Epithelial cell of proximal tubule (primary cell): ENCODE results near the gene BBIP1. TPM values are rescaled to one million over a fixed set of nuclear protein-coding genes. Genes with fewer than 3 reads are reported as not detected.

ENCODE experiments used
- DNase-seq: peaks from one replicate; pipeline ENCODE4 v3.0.0-alpha.2; 2011; ENCODE audit warnings: low read depth
- H3K4me3 ChIP-seq: 2 replicates; pipeline ENCODE4 v1.5.1; 2011; ENCODE audit warnings: low read depth, mild to moderate bottlenecking, low read length
- total RNA-seq: library from RNA; depleted of rRNA; stranded (reverse); fragments of >200 nt; gene quantifications from 2 replicates; pipeline ENCODE4 v1.2.3, GENCODE V29; 2015
- TF ChIP-seq, protein P1 (sequence below): conservative IDR thresholded peaks from 2 replicates; pipeline ENCODE4 v1.5.1; 2012; ENCODE audit warnings: low read depth, mild to moderate bottlenecking, low read length

The BBIP1 gene
- total RNA-seq, 1 donor from 2014 or later: 27.0 TPM

DNA sequence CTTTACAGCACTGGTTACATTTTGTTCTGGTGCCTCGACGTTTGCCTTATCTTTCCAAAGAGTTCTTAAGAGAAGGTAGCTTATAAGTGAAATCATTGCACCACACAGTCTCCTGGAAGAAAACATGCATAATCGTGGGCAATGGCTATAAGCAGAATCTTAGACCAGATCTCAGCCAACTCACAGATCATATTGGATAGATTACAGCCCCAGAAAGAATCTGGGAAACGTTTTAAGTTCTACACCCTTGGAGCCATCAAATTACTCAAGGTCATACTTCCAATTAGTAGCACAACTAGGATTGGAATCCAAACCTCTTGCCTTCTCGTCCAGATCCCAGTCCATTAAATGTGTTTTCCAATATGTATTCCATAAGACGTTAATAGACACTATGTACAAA lies 56.0 kb downstream of the BBIP1 start:
- no peak for DNase-seq
- TF ChIP-seq, protein P1, sequence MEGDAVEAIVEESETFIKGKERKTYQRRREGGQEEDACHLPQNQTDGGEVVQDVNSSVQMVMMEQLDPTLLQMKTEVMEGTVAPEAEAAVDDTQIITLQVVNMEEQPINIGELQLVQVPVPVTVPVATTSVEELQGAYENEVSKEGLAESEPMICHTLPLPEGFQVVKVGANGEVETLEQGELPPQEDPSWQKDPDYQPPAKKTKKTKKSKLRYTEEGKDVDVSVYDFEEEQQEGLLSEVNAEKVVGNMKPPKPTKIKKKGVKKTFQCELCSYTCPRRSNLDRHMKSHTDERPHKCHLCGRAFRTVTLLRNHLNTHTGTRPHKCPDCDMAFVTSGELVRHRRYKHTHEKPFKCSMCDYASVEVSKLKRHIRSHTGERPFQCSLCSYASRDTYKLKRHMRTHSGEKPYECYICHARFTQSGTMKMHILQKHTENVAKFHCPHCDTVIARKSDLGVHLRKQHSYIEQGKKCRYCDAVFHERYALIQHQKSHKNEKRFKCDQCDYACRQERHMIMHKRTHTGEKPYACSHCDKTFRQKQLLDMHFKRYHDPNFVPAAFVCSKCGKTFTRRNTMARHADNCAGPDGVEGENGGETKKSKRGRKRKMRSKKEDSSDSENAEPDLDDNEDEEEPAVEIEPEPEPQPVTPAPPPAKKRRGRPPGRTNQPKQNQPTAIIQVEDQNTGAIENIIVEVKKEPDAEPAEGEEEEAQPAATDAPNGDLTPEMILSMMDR: no peak
- no peak overlapping the region for H3K4me3 ChIP-seq

DNA sequence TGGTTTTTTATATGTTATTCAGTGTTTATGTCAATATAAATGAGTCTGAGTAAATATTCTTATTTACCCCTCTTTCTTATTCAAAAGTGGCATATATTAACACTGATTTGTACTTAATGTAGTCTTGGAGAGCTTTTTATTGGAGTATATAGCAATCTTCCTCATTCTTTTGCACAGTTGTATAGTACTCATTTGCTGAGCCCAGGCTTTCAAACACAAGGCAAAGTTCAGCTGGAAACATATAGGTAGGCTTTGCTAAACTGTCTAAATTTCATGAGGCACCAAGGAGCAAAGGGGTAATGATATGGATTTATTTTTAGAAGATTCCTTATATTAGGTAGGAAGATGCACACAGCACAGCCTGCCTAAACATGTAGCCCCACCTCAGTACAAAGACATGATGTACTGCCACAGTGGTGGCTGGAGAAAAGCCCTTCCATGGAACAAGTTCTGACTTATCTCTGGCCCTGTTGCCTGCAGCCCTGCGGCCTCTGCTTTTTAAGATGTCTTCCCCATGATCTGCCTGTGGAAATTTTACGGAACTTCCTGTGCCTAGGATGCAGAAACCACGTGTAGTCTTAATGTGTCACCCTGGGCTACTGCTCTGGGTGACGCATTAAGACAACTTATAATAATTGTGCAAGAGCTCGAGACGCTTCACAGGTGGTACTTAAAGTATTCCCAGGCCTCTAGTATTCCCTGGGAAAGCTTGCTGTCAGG lies 56.9 kb downstream of the BBIP1 start:
- H3K4me3 ChIP-seq: no peak overlapping the region
- TF ChIP-seq, protein P1: no peak
- DNase-seq: no peak

DNA sequence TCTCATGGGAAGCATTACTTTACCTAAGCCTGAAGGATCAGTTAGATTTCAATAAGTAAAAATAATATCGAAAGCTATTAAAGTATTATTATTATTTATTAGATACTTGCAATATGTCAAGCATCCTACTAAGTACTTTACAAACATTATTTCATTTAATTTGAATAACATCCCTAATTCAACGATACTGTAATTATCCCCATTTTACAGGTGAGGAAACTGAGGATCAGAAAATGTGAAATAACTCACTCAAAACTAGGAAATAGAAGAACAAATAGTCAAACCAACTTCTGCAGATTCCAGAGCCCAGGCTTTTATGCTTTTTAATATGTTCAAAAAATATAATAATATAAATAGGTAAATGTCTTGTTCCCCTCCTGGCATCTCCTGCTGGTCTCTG lies 57.5 kb downstream of the BBIP1 start:
- no peak overlapping the region for H3K4me3 ChIP-seq
- DNase-seq: no peak
- TF ChIP-seq, protein P1: no peak

DNA sequence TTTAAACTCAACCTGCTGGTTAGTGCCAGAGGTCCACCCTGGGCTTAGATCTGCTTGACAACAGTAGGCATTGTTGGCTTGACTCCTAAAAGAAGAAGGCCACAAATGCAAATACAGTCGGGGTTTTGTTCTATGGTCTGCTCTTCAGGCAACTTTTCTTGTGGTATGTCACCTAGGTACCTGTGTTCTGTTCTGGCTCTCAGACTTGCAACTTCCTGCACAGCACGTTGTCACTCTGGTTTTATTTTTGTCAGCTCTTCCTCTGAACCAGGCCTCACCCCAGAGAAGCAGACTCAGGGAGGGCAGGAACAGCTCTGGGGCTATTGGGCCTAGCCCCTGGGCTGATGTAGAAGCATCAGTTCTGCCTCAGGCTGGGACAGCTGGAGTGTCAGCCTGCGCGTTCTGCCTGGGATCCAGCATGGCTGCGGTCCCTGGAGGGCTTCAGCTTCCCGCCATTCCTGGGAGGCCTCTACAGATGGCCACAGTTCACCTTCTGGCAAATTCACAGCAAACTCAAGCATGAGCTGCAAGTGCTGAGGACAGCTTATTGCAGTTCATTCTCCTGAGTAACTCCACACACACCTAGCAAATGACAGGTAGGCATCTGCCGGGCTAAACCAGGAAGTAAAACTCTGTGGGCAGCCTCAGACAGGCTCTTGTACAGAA lies 58.3 kb downstream of the BBIP1 start:
- TF ChIP-seq, protein P1: no peak
- no peak for DNase-seq
- no peak overlapping the region for H3K4me3 ChIP-seq

DNA sequence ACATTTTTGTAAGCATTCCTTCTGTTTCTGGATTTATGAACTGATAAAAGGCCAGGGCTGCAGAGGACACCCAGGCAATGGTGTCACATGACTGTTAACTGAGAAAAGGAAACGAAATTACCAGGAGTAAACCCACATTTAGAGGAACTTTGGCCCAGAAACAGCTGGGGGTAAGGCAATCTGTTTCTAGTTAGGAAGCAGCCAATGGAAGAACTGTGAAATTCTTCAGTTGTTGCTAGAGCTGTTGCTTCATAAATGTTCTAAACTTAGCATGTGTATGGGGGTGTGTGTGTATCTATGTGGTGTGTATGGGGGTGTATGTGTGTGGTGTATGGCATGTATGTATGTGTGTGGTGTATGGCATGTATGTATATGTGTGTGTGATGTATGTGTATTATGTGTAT lies 59.0 kb downstream of the BBIP1 start:
- TF ChIP-seq, protein P1: no peak
- DNase-seq: no peak
- no peak overlapping the region for H3K4me3 ChIP-seq

DNA sequence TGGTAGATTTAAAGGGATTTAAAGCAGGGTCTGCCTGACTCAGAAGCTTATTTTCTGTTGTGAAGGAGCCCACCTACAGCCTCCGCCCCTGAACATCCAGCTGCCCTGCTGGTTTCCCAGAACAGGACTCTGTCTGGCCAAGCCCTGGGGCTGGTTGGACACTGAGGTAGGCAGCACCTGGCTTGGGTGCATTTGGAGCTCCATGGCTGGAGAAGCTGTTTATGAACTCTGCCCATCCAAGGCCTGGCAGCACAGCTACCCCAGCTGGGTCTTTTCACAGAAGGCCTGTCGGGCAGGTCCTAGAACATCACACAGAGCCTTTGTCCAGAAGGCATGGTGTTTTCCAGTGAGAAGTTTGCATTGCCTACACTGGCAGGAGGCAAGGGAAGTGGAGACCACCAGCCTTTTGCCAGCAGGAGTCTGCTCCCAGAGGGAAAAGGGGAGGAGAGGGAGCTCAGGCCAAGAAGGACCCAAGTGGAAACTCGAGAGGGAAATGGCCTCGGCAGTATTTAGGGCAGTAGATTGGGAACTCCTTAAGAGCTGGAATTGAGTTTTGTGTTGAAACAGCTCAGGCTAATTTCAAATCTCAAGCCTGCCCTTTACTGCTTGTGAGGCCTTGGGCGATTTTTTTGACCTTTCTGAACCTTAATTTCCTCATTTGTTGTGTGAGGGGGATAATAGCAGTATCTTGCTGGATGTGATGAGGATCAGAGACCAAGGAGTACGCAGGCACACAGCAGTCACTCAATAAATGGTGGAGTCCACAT lies 59.6 kb downstream of the BBIP1 start:
- no peak overlapping the region for H3K4me3 ChIP-seq
- TF ChIP-seq, protein P1: no peak
- DNase-seq: no peak
